ENCODE measurements around the gene LAMB1.

The LAMB1 gene

DNA sequence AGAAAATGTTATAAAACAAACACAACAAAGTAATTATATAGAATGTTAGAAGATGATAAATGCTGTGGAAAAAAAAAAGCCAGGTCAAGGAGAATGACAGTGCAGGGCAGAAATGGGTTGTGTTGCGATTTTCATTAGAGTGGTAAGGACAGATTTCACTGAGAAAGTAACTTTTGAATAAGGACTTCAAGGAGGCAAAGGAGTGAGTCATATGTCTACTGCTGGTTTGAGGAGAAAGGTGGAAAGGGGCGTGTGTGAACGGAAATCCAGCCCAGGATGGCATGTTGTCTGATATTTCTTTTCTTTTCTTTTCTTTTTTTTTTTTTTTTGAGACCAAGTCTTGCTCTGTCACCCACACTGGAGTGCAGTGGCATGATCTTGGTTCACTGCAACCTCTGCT, 124.3 kb downstream of the LAMB1 start:
- H3K27me3 ChIP-seq = no peaks in the 10 kb centered on the region
- no peak overlapping the region for H3K4me3 ChIP-seq (ENCODE audit: low read depth, low read length)
- H3K4me1 ChIP-seq = no peaks in the 10 kb centered on the region; the same call in 1 of the 2 replicates
- no peaks in the 10 kb centered on the region for H3K36me3 ChIP-seq
- no peak for TF ChIP-seq CTCF (IDR thresholded peaks at IDR 0.05; ENCODE audit: low read depth, low read length)
- no peak for DNase-seq
- H3K9me3 ChIP-seq = no peaks in the 10 kb centered on the region

GRCh38 chr7:107877731-107878382, 125.1 kb downstream of the LAMB1 start:
- Histone ChIP-seq H3K4me1 (no peaks in the 10 kb centered on the region; the same call in 1 of the 2 replicates), H3K36me3 (no peaks in the 10 kb centered on the region), H3K27me3 (no peaks in the 10 kb centered on the region), H3K4me3 (ENCODE audit: low read depth, low read length) (no peak overlapping the region), H3K9me3 (no peaks in the 10 kb centered on the region)
- DNase-seq = no peak
- no peak for TF ChIP-seq CTCF (IDR thresholded peaks at IDR 0.05; ENCODE audit: low read depth, low read length)

DNA sequence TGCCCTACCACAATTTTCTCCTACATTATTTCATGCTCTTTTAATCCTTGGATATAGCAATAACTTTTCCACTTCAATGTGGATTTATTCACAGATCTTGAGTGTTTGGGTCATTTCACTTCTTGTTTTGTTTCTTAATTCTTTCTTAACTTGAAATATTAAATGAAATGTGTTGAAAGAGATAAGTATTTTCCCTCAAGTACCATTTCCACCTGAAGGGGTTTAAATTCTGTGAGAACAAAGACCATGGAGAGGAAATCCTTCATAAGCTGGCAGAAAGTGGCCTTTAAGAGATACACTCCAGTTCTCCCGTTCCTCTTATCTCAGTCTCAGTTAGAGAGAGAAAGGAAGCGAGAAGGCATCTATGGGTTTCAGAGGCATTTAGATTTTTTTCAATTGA, 126.0 kb downstream of the LAMB1 start:
- Histone ChIP-seq H3K4me3 (ENCODE audit: low read depth, low read length) (no peak overlapping the region), H3K36me3 (no peaks in the 10 kb centered on the region), H3K9me3 (no peaks in the 10 kb centered on the region), H3K27me3 (no peaks in the 10 kb centered on the region), H3K4me1 (no peaks in the 10 kb centered on the region; the same call in 1 of the 2 replicates)
- DNase-seq = no peak
- no peak for TF ChIP-seq CTCF (IDR thresholded peaks at IDR 0.05; ENCODE audit: low read depth, low read length)

DNA sequence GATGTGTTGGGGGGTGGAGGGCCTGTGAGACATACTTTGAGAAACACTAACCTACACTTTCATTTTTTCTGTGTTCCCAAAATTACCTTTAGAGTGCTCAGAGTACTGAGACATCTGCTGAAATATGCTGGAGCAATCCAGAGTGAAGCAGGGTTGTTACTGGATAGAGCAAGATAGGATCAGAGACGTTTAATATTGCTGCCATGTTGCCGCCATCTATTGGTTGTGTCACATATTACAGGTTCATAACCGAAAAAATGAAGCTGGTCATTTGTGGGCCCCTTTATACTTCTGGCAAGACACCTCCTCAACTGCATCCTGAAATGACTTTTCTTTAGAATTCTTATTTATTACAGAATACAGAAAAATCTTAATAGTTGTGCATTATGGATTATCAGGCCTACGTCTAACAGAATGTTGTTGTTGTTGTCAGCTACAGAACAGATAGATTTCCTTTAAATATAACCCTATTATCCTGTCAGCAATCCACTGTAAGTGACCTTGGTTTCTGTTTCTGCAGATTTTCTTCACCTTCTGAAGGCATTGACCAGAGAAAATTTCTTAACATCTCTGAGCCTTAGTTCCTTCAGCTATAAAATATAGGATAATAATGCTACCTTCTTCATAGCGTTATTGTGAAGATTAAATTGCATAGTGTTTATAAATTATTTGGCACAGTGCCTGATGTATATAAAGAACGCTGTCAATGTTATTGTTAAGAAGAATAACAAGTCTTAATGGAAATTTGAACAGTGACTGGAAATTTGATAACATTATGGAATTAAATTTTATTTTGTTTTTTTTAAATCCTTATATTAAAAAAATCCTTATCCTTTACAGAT, 128.1 kb downstream of the LAMB1 start:
- DNase-seq = peak; percentile 57
- H3K9me3 ChIP-seq = no peaks in the 10 kb centered on the region
- H3K36me3 ChIP-seq = no peaks in the 10 kb centered on the region
- no peaks in the 10 kb centered on the region; the same call in 1 of the 2 replicates for H3K4me1 ChIP-seq
- no peaks in the 10 kb centered on the region for H3K27me3 ChIP-seq
- TF ChIP-seq CTCF (IDR thresholded peaks at IDR 0.05; ENCODE audit: low read depth, low read length) = peak; percentile 85
- H3K4me3 ChIP-seq (ENCODE audit: low read depth, low read length) = no peak overlapping the region

GRCh38 chr7:107874111-107874510, 128.8 kb downstream of the LAMB1 start:
- Histone ChIP-seq H3K36me3 (no peaks in the 10 kb centered on the region), H3K4me3 (ENCODE audit: low read depth, low read length) (no peak overlapping the region), H3K27me3 (no peaks in the 10 kb centered on the region), H3K9me3 (no peaks in the 10 kb centered on the region), H3K4me1 (no peaks in the 10 kb centered on the region; the same call in 1 of the 2 replicates)
- TF ChIP-seq CTCF (IDR thresholded peaks at IDR 0.05; ENCODE audit: low read depth, low read length) = no peak
- DNase-seq = no peak

All from BE2C (cell line).